Kidney (tissue), 14 donors: ENCODE data around the gene SLC38A9. TPM values are rescaled to one million over a fixed set of nuclear protein-coding genes. Genes with fewer than 3 reads are reported as not detected.

ENCODE experiments used
- DNase-seq, 5 donors: peaks; one replicate each; pipeline ENCODE4 v3.0.0-alpha.2; 2013 to 2020
- FAIRE-seq: peaks from 2 replicates; lab custom pipeline; 2012; peaks lifted over from hg19 to GRCh38; lab: Jason Lieb, UNC
- H3K27ac ChIP-seq, 2 donors: one replicate each; pipeline ENCODE4 v1.7.0; 2013; ENCODE audit warnings: low read depth in 2 of 2, low read length in 2 of 2, inconsistent platforms in 1 of 2
- H3K27me3 ChIP-seq: one replicate; pipeline ENCODE4 v1.7.1; 2013; ENCODE audit warnings: low read length, inconsistent platforms; ENCODE audit not compliant: control insufficient read depth, insufficient read depth
- H3K36me3 ChIP-seq, 3 donors: one replicate each; pipeline versions ENCODE4 v1.7.0 to v1.7.1; 2013; ENCODE audit warnings: low read length in 3 of 3, control low read depth in 1 of 3, inconsistent platforms in 1 of 3; ENCODE audit not compliant: insufficient read depth in 3 of 3, control insufficient read depth in 2 of 3
- H3K4me1 ChIP-seq, 3 donors: one replicate each; pipeline versions ENCODE4 v1.7.0 to v1.7.1; 2013; ENCODE audit warnings: low read length in 3 of 3, inconsistent platforms in 1 of 3, low read depth in 1 of 3; ENCODE audit not compliant: control insufficient read depth in 2 of 3, insufficient read depth in 2 of 3
- H3K4me3 ChIP-seq, 3 donors: one replicate each; pipeline versions ENCODE4 v1.7.0 to v1.8.1; 2013; ENCODE audit warnings: low read length in 3 of 3, control low read depth in 1 of 3, inconsistent platforms in 1 of 3
- H3K9ac ChIP-seq, 3 donors: one replicate each; pipeline versions ENCODE4 v1.7.0 to v1.7.1; 2013; ENCODE audit warnings: low read length in 3 of 3, control low read depth in 1 of 3, inconsistent platforms in 1 of 3
- H3K9me3 ChIP-seq, 3 donors: one replicate each; pipeline versions ENCODE4 v1.7.0 to v1.7.1; 2013; ENCODE audit warnings: low read length in 3 of 3, control low read depth in 1 of 3, inconsistent platforms in 1 of 3; ENCODE audit not compliant: control insufficient read depth in 2 of 3, insufficient read depth in 1 of 3
- CTCF ChIP-seq: IDR thresholded peaks from 3 replicates; pipeline ENCODE4 v1.5.1; 2012; ENCODE audit warnings: mild to moderate bottlenecking, moderate library complexity, borderline replicate concordance; ENCODE audit not compliant: insufficient read depth; ENCODE audit errors: extremely low read depth
- intact Hi-C: fragments of 100-400 bp; cut with DNase I; formaldehyde crosslinking; loops from one replicate; pipeline ENCODE4 v1.11.1; 2022
- polyA plus RNA-seq: library from polyadenylated mRNA; stranded (reverse); fragments of 350-450 nt; fragmentation: Illumina TruSeq; extraction: RNeasy Lipid Tissue Mini Kit (QIAGEN cat#74804); gene quantifications from one replicate; pipeline ENCODE4 v1.2.3, GENCODE V29; 2014; ENCODE audit warnings: low read depth, low replicate concordance; ENCODE audit not compliant: insufficient read depth
- total RNA-seq: library from RNA; stranded (reverse); fragmentation: NEBNext Ultra II Directional; extraction: Animal tissue kit (Norgen Biotek cat#: 25700); gene quantifications from one replicate; pipeline ENCODE4 v1.2.1, GENCODE V29; 2021
- donor health status: control.
- donor health status: control.
- donor health status: control.
- donor health status: control.
- donor health status: control.
- donor health status: DM: yes; HTN: yes; CAD: no.
- donor health status: Normal renal cell carcinoma (clear cell type).

The SLC38A9 gene
- total and polyA plus RNA-seq, 2 donors from 2014 or later = 5.8 to 24.8 TPM

- no peak for TF ChIP-seq CTCF
- no peak for FAIRE-seq
- no peaks in the 10 kb centered on the region for H3K9me3 ChIP-seq
- no peaks in the 10 kb centered on the region for H3K36me3 ChIP-seq
- peaks cover 0 to 3% (median 0%) of the 10 kb centered on the region in 3 donors for H3K4me1 ChIP-seq
- intact Hi-C loops = no loop called here
- H3K27ac ChIP-seq = no peak overlapping the region
- no peak overlapping the region for H3K9ac ChIP-seq
- peak in 1 of 5 donors; percentile 50 for DNase-seq
- H3K4me3 ChIP-seq = no peak overlapping the region
- H3K27me3 ChIP-seq = no peaks in the 10 kb centered on the region
These were observed 85.3 kb downstream of the SLC38A9 start for GRCh38 chr5:55626790-55627189.

DNA sequence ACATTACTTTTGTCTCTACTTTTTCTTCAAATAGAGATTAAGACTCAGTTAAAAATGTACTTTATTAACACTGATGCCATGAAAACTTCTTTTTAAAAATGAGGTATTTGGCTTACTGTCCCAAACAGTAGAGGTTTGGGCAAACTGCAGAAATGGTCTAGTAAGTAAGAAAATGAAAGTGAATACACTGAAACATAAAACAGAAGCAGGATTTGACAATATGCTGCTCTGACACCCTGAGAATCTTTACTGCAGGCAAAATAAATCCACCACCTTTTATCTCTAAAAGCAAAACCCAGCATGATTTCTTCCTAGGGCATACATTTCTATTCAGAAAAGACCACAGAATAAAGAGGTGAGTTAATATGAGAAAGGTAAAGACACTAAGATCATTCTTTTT, 86.2 kb downstream of the SLC38A9 start:
- H3K4me3 ChIP-seq = peak overlapping the region in 1 of 3 donors; percentile 19
- H3K27me3 ChIP-seq = no peaks in the 10 kb centered on the region
- intact Hi-C loops = no loop called here
- no peak overlapping the region for H3K27ac ChIP-seq
- no peaks in the 10 kb centered on the region for H3K9me3 ChIP-seq
- FAIRE-seq = no peak
- TF ChIP-seq CTCF = no peak
- no peak overlapping the region for H3K9ac ChIP-seq
- peaks cover 0 to 3% (median 0%) of the 10 kb centered on the region in 3 donors for H3K4me1 ChIP-seq
- DNase-seq = no peak
- no peaks in the 10 kb centered on the region for H3K36me3 ChIP-seq

GRCh38 chr5:55625589-55625909, 86.6 kb downstream of the SLC38A9 start:
- TF ChIP-seq CTCF = no peak
- Histone ChIP-seq H3K4me1 (peaks cover 0 to 3% (median 0%) of the 10 kb centered on the region in 3 donors), H3K27me3 (no peaks in the 10 kb centered on the region), H3K9me3 (no peaks in the 10 kb centered on the region), H3K9ac (no peak overlapping the region), H3K4me3 (peak overlapping the region in 1 of 3 donors; percentile 19), H3K27ac (no peak overlapping the region), H3K36me3 (no peaks in the 10 kb centered on the region)
- no peak for DNase-seq
- FAIRE-seq = no peak
- intact Hi-C loops = no loop called here
